GM12891 (cell line): ENCODE measurements around the gene CAPN10.

Source experiments
- PAX5 ChIP-seq: IDR thresholded peaks from 2 replicates; pipeline ENCODE4 v1.6.1; 2011; ENCODE audit warnings: low read length, moderate library complexity, mild to moderate bottlenecking; ENCODE audit not compliant: insufficient read depth, severe bottlenecking
- POLR2A ChIP-seq: IDR thresholded peaks from 2 replicates; pipeline ENCODE4 v1.6.1; 2011; ENCODE audit warnings: low read depth, low read length, control low read depth
- POLR2AphosphoS5 ChIP-seq: IDR thresholded peaks from 2 replicates; pipeline ENCODE4 v1.6.1; 2011; ENCODE audit warnings: low read depth, low read length, control low read depth
- SPI1 ChIP-seq: IDR thresholded peaks from 2 replicates; pipeline ENCODE4 v1.6.1; 2011; ENCODE audit warnings: low read depth, low read length, control low read depth
- TAF1 ChIP-seq: IDR thresholded peaks from 2 replicates; pipeline ENCODE4 v1.6.1; 2011; ENCODE audit warnings: low read depth, low read length, control low read depth

DNA sequence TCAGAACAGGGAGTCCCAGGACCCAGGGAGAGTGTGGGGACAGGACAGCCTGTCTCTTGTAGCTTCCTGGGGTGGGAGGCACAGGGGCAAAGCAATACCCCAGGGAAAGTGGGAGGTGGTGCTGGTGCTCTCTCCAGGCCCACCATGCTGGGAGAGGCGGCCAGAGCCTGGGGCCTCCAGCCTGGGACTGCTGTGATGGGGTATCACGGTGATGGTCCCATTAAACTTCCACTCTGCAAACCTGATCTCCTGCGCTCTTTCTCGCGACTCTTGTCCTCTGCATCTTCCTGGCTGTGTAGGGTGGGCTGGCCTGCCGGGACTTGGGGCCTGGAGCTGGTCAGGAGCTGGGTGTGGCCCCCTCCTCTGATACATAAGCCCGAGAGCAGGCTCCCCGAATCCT is 8.0 kb upstream of the CAPN10 start:
- TF ChIP-seq POLR2A (no peak), POLR2AphosphoS5 (no peak), TAF1 (no peak), SPI1 (no peak), PAX5 (no peak)
